Measurements from ENCODE around the gene KCNT1. TPM values are rescaled to one million over a fixed set of nuclear protein-coding genes. Genes with fewer than 3 reads are reported as not detected.

The KCNT1 gene
- total and polyA plus RNA-seq, 2 donors (not counting 3 experiments of a cell fraction or from before 2014, with no cell fraction given): not detected

DNA sequence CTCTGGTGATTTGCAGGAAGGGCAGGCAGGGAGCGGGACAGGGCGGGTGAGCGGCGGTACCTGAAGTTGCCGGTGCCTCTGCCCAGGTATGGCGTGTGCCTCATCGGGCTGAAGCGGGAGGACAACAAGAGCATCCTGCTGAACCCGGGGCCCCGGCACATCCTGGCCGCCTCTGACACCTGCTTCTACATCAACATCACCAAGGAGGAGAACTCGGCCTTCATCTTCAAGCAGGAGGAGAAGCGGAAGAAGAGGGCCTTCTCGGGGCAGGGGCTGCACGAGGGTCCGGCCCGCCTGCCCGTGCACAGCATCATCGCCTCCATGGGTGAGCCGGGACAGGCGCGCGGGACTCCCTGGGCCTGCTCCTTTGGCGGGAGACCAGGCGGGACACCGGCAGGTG, 68.8 kb downstream of the KCNT1 start:
- no peak overlapping the region for H3K4me3 ChIP-seq (replicated peaks in 1 of 3; ENCODE audit: insufficient read depth in 1 of 3, low read depth in 1 of 3, low read length in 3 of 3)
- intact Hi-C loops (cut with micrococcal nuclease) (no loop called here), dilution Hi-C loops (cut with MboI; ENCODE audit: extremely low pct_ligation_motif_present, low sequenced_read_pairs) (no loop called here)
- H2AFZ ChIP-seq (ENCODE audit: low read depth, low read length): no peak overlapping the region
- CTCF ChIA-PET: no interaction called here
- H3K27ac ChIP-seq (ENCODE audit: insufficient read depth, low read depth, low read length): no peak overlapping the region
- TF ChIP-seq EZH2 (IDR thresholded peaks at IDR 0.05; ENCODE audit: borderline replicate concordance, low read depth, low read length, severe bottlenecking): no peak
- TF ChIP-seq POLR2AphosphoS5 (IDR thresholded peaks at IDR 0.05; ENCODE audit: insufficient read depth, low read depth, low read length): no peak
- TF ChIP-seq JUN (IDR thresholded peaks at IDR 0.05; ENCODE audit: borderline replicate concordance, insufficient read depth, insufficient read length, low read depth): no peak
- TF ChIP-seq, protein P1, sequence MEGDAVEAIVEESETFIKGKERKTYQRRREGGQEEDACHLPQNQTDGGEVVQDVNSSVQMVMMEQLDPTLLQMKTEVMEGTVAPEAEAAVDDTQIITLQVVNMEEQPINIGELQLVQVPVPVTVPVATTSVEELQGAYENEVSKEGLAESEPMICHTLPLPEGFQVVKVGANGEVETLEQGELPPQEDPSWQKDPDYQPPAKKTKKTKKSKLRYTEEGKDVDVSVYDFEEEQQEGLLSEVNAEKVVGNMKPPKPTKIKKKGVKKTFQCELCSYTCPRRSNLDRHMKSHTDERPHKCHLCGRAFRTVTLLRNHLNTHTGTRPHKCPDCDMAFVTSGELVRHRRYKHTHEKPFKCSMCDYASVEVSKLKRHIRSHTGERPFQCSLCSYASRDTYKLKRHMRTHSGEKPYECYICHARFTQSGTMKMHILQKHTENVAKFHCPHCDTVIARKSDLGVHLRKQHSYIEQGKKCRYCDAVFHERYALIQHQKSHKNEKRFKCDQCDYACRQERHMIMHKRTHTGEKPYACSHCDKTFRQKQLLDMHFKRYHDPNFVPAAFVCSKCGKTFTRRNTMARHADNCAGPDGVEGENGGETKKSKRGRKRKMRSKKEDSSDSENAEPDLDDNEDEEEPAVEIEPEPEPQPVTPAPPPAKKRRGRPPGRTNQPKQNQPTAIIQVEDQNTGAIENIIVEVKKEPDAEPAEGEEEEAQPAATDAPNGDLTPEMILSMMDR (IDR thresholded peaks at IDR 0.05; ENCODE audit: extremely low read depth in 1 of 2, insufficient read depth in 1 of 2, low read depth in 1 of 2, low read length in 2 of 2): no peak
- no peak overlapping the region for H3K4me2 ChIP-seq (ENCODE audit: insufficient read depth, low read length)
- no peaks in the 10 kb centered on the region for H3K36me3 ChIP-seq (ENCODE audit: control insufficient read depth in 2 of 2, extremely low read depth in 1 of 2, insufficient read depth in 2 of 2, low read length in 2 of 2)
- no peaks in the 10 kb centered on the region for H3K4me1 ChIP-seq (ENCODE audit: control insufficient read depth, extremely low read depth, insufficient read depth, low read length)
- no peaks in the 10 kb centered on the region for H4K20me1 ChIP-seq (replicated peaks; ENCODE audit: control insufficient read depth, extremely low read depth, insufficient read depth, low read length)
- H3K9ac ChIP-seq (replicated peaks; ENCODE audit: extremely low read depth, insufficient read depth, low read length): no peak overlapping the region
- H3K27me3 ChIP-seq (ENCODE audit: control insufficient read depth in 2 of 2, insufficient read depth in 2 of 2, low read length in 2 of 2): no peaks in the 10 kb centered on the region
- FAIRE-seq (no peak), DNase-seq (ENCODE audit: low read depth, low spot score) (no peak)
- POLR2A ChIA-PET: no interaction called here
- no peaks in the 10 kb centered on the region for H3K9me1 ChIP-seq (replicated peaks; ENCODE audit: control insufficient read depth, extremely low read depth, insufficient read depth, low read length)
- no peaks in the 10 kb centered on the region for H3K9me3 ChIP-seq (replicated peaks; ENCODE audit: control insufficient read depth, insufficient read depth, low read length)
- no TSS peak for BruUV-seq (replicated peaks)
- no peaks in the 10 kb centered on the region for H3K79me2 ChIP-seq (ENCODE audit: control insufficient read depth, insufficient read depth, low read length)

GRCh38 chr9:135771401-135772051, 69.5 kb downstream of the KCNT1 start:
- Histone ChIP-seq H3K4me1 (ENCODE audit: control insufficient read depth, extremely low read depth, insufficient read depth, low read length) (no peaks in the 10 kb centered on the region), H3K36me3 (ENCODE audit: control insufficient read depth in 2 of 2, extremely low read depth in 1 of 2, insufficient read depth in 2 of 2, low read length in 2 of 2) (no peaks in the 10 kb centered on the region), H2AFZ (ENCODE audit: low read depth, low read length) (no peak overlapping the region), H3K9ac (replicated peaks; ENCODE audit: extremely low read depth, insufficient read depth, low read length) (no peak overlapping the region), H3K27ac (ENCODE audit: insufficient read depth, low read depth, low read length) (no peak overlapping the region), H3K4me3 (replicated peaks in 1 of 3; ENCODE audit: insufficient read depth in 1 of 3, low read depth in 1 of 3, low read length in 3 of 3) (no peak overlapping the region), H4K20me1 (replicated peaks; ENCODE audit: control insufficient read depth, extremely low read depth, insufficient read depth, low read length) (no peaks in the 10 kb centered on the region), H3K9me3 (replicated peaks; ENCODE audit: control insufficient read depth, insufficient read depth, low read length) (no peaks in the 10 kb centered on the region), H3K79me2 (ENCODE audit: control insufficient read depth, insufficient read depth, low read length) (no peaks in the 10 kb centered on the region), H3K27me3 (ENCODE audit: control insufficient read depth in 2 of 2, insufficient read depth in 2 of 2, low read length in 2 of 2) (no peaks in the 10 kb centered on the region), H3K4me2 (ENCODE audit: insufficient read depth, low read length) (no peak overlapping the region), H3K9me1 (replicated peaks; ENCODE audit: control insufficient read depth, extremely low read depth, insufficient read depth, low read length) (no peaks in the 10 kb centered on the region)
- POLR2A ChIA-PET: no interaction called here
- BruUV-seq (replicated peaks): no TSS peak
- TF ChIP-seq EZH2 (IDR thresholded peaks at IDR 0.05; ENCODE audit: borderline replicate concordance, low read depth, low read length, severe bottlenecking) (no peak), POLR2A (IDR thresholded peaks at IDR 0.05; ENCODE audit: low read depth, low read length) (no peak), JUN (IDR thresholded peaks at IDR 0.05; ENCODE audit: borderline replicate concordance, insufficient read depth, insufficient read length, low read depth) (no peak), FOS (IDR thresholded peaks at IDR 0.05; ENCODE audit: borderline replicate concordance, insufficient read depth, low read length) (no peak), GATA2 (IDR thresholded peaks at IDR 0.05; ENCODE audit: insufficient read depth, insufficient read length, low read depth, low read length) (no peak), POLR2AphosphoS5 (IDR thresholded peaks at IDR 0.05; ENCODE audit: insufficient read depth, low read depth, low read length) (no peak)
- TF ChIP-seq, protein P2, sequence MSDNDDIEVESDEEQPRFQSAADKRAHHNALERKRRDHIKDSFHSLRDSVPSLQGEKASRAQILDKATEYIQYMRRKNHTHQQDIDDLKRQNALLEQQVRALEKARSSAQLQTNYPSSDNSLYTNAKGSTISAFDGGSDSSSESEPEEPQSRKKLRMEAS (IDR thresholded peaks at IDR 0.05; ENCODE audit: insufficient read depth, insufficient read length): no peak
- no peak for FAIRE-seq
- CTCF ChIA-PET: no interaction called here
- intact Hi-C loops (cut with micrococcal nuclease): no loop called here
- no peak for DNase-seq (ENCODE audit: low read depth, low spot score)
- dilution Hi-C loops (cut with MboI; ENCODE audit: extremely low pct_ligation_motif_present, low sequenced_read_pairs): no loop called here
